Smooth muscle cell (in vitro differentiated cells): Measurements from ENCODE around the gene MRGPRG. TPM values are rescaled to one million over a fixed set of nuclear protein-coding genes. Genes with fewer than 3 reads are reported as not detected.

Experiments
- DNase-seq: peaks from one replicate; lab custom pipeline; 2025; ENCODE audit not compliant: unreplicated experiment; lab: John Stamatoyannopoulos, UW
- H2AFZ ChIP-seq: fragments of 200-600 bp; sonication (generic); 2 replicates; pipeline ENCODE4 v1.6.0; 2016; ENCODE audit warnings: antibody characterized with exemption, low read depth, mild to moderate bottlenecking
- H3F3A ChIP-seq: fragments of 200-600 bp; sonication (generic); 2 replicates; pipeline ENCODE4 v1.6.0; 2017; ENCODE audit warnings: antibody characterized with exemption, low read depth
- H3K27ac ChIP-seq: fragments of 200-600 bp; sonication (generic); 2 replicates; pipeline ENCODE4 v1.5.1; 2016; ENCODE audit warnings: low read depth, mild to moderate bottlenecking
- H3K27me3 ChIP-seq: fragments of 200-600 bp; sonication (generic); 2 replicates; pipeline ENCODE4 v1.6.1; 2016; ENCODE audit warnings: low read depth, mild to moderate bottlenecking
- H3K36me3 ChIP-seq: fragments of 200-600 bp; sonication (generic); 2 replicates; pipeline ENCODE4 v1.5.1; 2016; ENCODE audit warnings: low read depth
- H3K4me1 ChIP-seq: fragments of 200-600 bp; sonication (generic); 2 replicates; pipeline ENCODE4 v1.5.1; 2016; ENCODE audit warnings: low read depth
- H3K4me2 ChIP-seq: fragments of 200-600 bp; sonication (generic); 2 replicates; pipeline ENCODE4 v1.6.0; 2016; ENCODE audit warnings: mild to moderate bottlenecking
- H3K4me3 ChIP-seq: fragments of 200-600 bp; sonication (generic); 2 replicates; pipeline ENCODE4 v1.5.1; 2016; ENCODE audit warnings: mild to moderate bottlenecking
- H3K79me2 ChIP-seq: fragments of 200-600 bp; sonication (generic); 2 replicates; pipeline ENCODE4 v1.6.0; 2016; ENCODE audit warnings: low read depth, mild to moderate bottlenecking
- H3K9ac ChIP-seq: fragments of 200-600 bp; sonication (generic); 2 replicates; pipeline ENCODE4 v1.6.0; 2016; ENCODE audit warnings: low read depth
- H3K9me3 ChIP-seq: fragments of 200-600 bp; sonication (generic); replicated peaks from 2 replicates; pipeline ENCODE4 v1.5.1; 2016; ENCODE audit warnings: low read depth
- H4K20me1 ChIP-seq: fragments of 200-600 bp; sonication (generic); 2 replicates; pipeline ENCODE4 v1.6.0; 2016; ENCODE audit warnings: low read depth
- CTCF ChIP-seq: fragments of 200-600 bp; sonication (generic); IDR thresholded peaks from 2 replicates; pipeline ENCODE4 v1.5.1; 2017; ENCODE audit warnings: borderline replicate concordance, mild to moderate bottlenecking, antibody characterized with exemption; ENCODE audit not compliant: insufficient read depth, poor library complexity, severe bottlenecking
- WGBS: methylation state at CpG from one replicate; pipeline ENCODE4 v1.1.7; 2016; ENCODE audit warnings: low lambda C conversion rate; 5-methylcytosine and 5-hydroxymethylcytosine counted together
- polyA plus RNA-seq: library from polyadenylated mRNA; unstranded; fragments of >200 nt; fragmentation: Nextera tagmentation; extraction: Ambion mirVana; gene quantifications from 2 replicates; pipeline ENCODE4 v1.2.1, GENCODE V29; 2016
- total RNA-seq: library from RNA; depleted of rRNA; stranded (reverse); fragments of >200 nt; gene quantifications from 2 replicates; pipeline ENCODE4 v1.2.3, GENCODE V29; 2014

Gene MRGPRG
- total and polyA plus RNA-seq, 2 experiments from 2014 or later = not detected

GRCh38 chr11:3230636-3231549 is 12.3 kb upstream of the MRGPRG start:
- no peak overlapping the region for H3K27ac ChIP-seq
- no peaks in the 10 kb centered on the region for H3F3A ChIP-seq
- no peaks in the 10 kb centered on the region for H3K79me2 ChIP-seq
- 93% methylated on average over 10 of the region's 12 CpGs for WGBS
- no peak overlapping the region for H3K4me2 ChIP-seq
- no peak overlapping the region for H2AFZ ChIP-seq
- no peaks in the 10 kb centered on the region for H4K20me1 ChIP-seq
- no peaks in the 10 kb centered on the region for H3K36me3 ChIP-seq
- no peak overlapping the region for H3K9ac ChIP-seq
- no peak overlapping the region for H3K4me3 ChIP-seq
- H3K27me3 ChIP-seq = no peaks in the 10 kb centered on the region
- TF ChIP-seq CTCF = no peak
- no peak for DNase-seq
- H3K4me1 ChIP-seq = no peaks in the 10 kb centered on the region
- no peaks in the 10 kb centered on the region for H3K9me3 ChIP-seq

GRCh38 chr11:3229673-3230630 is 11.3 kb upstream of the MRGPRG start:
- no peak for DNase-seq
- no peak overlapping the region for H3K9ac ChIP-seq
- H3K27ac ChIP-seq = no peak overlapping the region
- no peaks in the 10 kb centered on the region for H3K27me3 ChIP-seq
- H4K20me1 ChIP-seq = no peaks in the 10 kb centered on the region
- H2AFZ ChIP-seq = no peak overlapping the region
- no peaks in the 10 kb centered on the region for H3K36me3 ChIP-seq
- H3K4me1 ChIP-seq = no peaks in the 10 kb centered on the region
- WGBS = 96% methylated on average over 21 of the region's 21 CpGs
- no peak overlapping the region for H3K4me3 ChIP-seq
- no peaks in the 10 kb centered on the region for H3F3A ChIP-seq
- TF ChIP-seq CTCF = no peak
- no peaks in the 10 kb centered on the region for H3K79me2 ChIP-seq
- H3K9me3 ChIP-seq = no peaks in the 10 kb centered on the region
- H3K4me2 ChIP-seq = no peak overlapping the region

- no peaks in the 10 kb centered on the region for H3K79me2 ChIP-seq
- no peak for DNase-seq
- H2AFZ ChIP-seq = no peak overlapping the region
- no peak overlapping the region for H3K27ac ChIP-seq
- H3K36me3 ChIP-seq = no peaks in the 10 kb centered on the region
- no peaks in the 10 kb centered on the region for H3K27me3 ChIP-seq
- H4K20me1 ChIP-seq = no peaks in the 10 kb centered on the region
- no peaks in the 10 kb centered on the region for H3K4me1 ChIP-seq
- H3K9ac ChIP-seq = no peak overlapping the region
- WGBS = 96% methylated on average over 19 of the region's 23 CpGs
- no peak overlapping the region for H3K4me2 ChIP-seq
- H3K9me3 ChIP-seq = no peaks in the 10 kb centered on the region
- no peak for TF ChIP-seq CTCF
- no peaks in the 10 kb centered on the region for H3F3A ChIP-seq
- no peak overlapping the region for H3K4me3 ChIP-seq
Observed at GRCh38 chr11:3228445-3228829, 9.8 kb upstream of the MRGPRG start.
